Forelimb muscle (tissue), 1 donor: ENCODE results near the gene BNIP3. TPM values are rescaled to one million over a fixed set of nuclear protein-coding genes. Genes with fewer than 3 reads are reported as not detected.
"Not testable (repeated sequence)": the region's sequence is repeated elsewhere in the genome, so short reads cannot be mapped to it uniquely, and the experiment has no call there.

ENCODE experiments used
- DNase-seq: peaks from one replicate; pipeline ENCODE4 v3.0.0-alpha.2; 2013; ENCODE audit warnings: low read depth
- polyA plus RNA-seq: library from polyadenylated mRNA; unstranded; fragments of 120-200 nt; gene quantifications from one replicate; pipeline ENCODE4 v1.2.1, GENCODE V29; 2013; ENCODE audit not compliant: insufficient read length

Gene BNIP3
- polyA plus RNA-seq, 1 donor, result 39.7 TPM

DNA sequence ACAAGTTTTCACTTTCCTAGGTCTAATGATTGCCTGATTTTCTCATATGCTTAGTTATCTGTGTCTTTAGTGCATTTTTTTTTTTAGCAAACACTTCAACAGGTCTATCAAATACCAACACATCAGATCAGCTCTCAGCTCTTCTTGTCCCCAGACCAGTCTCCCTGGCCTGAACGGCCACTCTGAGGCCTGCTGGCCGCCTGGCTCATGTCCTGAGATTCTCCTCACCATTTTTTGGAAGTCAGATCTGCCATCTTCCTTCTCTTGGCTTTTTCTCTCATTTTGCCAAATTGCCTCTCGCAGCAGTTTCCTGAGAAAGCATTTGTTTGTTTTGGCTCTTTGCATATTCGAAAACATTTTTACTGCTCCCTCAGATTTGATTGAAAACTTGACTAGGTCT, 51.6 kb downstream of the BNIP3 start:
- no peak for DNase-seq

DNA sequence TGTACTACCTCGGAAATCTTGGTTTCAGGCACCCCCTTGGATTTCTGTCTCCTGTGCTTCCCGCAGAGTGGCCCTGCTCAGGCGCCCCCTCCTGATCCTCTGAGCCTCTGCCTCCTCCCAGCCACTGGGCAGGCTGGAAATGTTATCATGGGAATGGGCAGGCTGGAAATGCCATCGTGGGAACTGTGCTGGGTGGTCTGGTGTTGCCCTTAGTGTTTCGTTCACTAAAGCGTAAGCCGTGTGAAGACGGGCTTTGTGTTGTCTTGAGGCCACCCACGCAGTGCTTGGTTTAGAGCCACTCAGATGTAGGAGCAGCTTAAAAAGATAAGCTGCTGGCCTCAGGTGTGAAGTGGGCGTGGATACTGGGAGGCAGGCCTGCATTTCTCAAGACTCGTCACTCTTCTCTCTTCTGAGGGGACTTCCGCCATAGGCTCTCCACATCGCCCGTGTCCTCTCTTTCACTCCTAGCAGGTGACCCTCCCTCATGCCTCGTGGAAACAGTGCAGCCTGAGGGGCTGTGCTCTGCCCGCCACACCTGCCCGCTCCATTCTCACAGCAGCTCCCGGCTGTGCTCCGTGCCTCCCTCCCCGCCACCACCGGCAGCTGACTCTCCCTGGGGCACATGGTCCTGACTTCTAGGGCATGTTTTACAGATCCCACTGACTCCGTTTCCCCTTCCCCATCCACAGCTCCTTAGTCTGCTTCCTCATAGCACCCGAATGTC, 52.4 kb downstream of the BNIP3 start:
- DNase-seq, result no peak

DNA sequence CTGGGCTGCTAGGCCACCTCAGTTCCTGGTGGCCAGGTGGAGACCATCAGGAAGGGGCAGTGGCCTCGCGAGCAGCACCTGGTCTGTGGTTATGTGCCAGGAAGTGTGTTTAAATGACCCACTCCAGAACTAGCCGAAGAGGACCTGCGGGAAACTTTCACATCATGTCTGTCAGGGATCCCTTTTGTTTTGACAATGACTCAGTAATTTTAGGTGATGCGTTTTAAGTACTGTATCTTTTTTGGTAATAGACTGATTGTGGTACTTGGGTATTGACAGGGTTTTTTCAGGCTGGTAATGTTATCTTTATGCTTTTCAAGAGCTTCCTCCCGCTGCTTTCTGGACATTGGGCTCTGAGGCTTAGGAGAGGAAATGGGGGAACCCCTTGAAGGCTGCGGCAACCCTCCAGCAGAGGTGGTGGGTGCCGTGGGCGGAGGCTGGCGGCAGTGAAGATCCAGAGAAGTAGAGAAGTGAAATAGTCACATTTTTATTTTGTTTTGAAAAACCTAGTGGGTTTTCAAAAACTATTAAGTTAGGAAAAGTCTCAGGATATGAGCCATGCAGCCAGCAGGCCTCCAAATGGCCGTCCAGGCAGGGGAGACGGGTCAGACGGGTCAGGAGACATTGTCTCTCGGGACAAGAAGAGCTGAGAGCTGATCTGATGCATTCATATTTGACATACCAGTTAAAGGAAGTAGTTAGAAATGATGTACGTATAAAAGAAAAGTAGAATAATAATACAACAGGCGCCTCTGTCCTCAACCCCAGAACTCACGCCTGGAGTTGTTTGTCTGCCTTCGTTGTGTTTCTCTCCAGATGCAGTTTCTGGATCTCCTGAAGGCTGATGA, 53.3 kb downstream of the BNIP3 start:
- DNase-seq, result no peak

DNA sequence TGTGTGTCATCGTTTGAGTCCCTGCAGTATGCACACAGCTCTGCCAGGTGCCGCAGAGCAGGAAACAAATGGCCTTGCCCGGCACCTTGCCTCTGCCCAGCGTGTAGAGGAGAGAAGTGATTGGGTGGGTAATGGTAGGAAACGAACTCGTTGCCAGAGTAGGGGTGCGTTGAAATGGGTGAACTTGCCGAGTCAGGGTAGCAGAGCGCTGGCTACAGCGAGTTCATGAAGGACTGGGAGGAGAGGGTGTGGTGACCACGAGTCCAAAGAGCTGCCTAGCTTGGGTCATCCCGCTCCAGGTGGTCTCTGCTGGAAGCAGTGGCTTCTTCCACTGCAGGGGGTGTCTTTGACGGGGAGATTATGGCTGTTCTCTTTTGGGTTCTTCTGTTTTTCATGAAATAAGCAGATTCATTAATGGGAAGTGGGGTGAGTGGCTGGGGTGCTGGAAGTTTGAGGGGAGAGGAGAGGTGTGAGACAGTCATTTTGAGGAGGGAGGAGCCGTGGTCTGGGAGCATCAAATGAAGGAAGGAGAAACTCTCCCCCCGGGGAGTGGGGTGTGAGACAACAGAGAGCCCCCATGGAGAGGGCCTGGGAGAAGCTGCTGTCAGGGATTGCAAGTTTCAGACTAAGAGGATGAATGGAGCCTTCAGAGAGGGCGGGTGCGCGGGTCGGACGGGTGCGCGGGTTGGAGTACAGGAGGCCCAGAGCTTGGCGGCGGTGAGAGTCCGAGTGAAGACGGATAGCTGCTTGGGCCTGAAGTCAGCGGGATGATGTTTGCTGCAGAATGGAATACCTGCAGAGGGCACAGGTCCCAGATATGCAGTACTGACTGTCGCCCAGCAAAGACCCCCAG, 54.8 kb downstream of the BNIP3 start:
- DNase-seq, result no peak

DNA sequence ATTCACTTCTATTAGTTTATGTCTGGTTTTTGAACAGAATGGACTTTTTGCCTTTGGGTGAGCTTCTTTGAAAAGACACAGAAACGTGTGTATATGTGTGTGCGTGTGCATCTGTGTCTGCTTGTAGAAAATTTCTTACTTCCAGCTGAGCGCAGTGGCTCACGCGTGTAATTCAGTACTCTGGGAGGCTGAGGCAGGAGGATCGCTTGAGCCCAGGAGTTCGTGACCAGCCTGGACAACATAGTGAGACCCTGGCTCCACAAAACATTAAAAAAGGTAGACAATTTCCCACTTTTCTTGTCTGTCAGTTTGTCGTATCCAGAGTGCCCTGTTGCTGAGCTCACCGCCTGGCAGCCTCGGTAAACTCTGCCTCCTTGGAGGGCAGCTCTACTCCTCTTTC, 55.5 kb downstream of the BNIP3 start:
- DNase-seq, result no peak

DNA sequence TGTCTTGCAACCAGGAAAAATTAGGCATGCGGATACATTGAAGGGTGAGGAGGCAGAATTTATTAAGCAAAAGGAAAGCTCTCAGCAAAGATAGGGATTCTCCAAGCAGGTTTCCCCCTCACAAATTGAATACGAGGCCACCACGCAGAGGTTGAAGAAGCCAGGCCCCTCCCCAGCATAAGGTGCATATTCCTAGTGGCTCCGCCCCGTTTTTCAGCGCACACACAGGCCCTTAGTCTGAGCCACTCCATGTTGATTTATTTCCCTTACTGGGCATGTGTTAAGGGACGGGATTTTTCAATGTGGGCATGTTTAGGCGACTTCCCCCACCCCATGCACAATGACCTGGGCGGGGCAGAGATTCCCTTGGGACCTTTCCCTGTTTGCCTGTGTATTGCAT, 56.0 kb downstream of the BNIP3 start:
- no peak for DNase-seq

DNA sequence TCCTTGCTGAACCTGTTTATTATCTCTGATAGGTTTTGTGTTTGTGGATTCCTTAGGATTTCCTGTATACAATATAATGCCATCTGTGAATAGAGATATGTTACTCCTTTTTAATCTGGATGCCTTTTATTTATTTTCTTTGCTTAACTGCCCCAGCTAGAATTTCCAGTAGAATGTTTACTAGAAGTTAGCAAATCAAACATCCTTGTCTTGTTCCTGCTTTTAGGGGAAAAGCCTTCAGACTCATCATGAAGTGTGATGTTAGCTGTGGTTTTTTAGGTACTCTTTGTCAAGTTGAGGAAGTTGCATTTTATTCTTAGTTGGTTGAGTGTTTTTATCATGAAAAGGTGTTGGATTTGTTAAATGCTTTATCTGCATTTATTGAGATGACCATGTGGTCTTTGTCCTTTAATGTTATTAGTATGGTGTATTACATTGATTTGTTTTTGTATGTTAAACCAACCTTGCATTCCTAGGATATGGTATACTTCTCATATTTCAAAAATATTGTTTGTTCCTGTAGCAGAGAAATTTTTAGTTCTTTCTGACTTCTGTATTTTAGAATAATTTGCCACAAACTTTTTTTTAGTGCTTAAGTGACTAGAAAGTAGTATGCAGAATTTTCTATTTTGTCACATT, 56.6 kb downstream of the BNIP3 start:
- no peak for DNase-seq

DNA sequence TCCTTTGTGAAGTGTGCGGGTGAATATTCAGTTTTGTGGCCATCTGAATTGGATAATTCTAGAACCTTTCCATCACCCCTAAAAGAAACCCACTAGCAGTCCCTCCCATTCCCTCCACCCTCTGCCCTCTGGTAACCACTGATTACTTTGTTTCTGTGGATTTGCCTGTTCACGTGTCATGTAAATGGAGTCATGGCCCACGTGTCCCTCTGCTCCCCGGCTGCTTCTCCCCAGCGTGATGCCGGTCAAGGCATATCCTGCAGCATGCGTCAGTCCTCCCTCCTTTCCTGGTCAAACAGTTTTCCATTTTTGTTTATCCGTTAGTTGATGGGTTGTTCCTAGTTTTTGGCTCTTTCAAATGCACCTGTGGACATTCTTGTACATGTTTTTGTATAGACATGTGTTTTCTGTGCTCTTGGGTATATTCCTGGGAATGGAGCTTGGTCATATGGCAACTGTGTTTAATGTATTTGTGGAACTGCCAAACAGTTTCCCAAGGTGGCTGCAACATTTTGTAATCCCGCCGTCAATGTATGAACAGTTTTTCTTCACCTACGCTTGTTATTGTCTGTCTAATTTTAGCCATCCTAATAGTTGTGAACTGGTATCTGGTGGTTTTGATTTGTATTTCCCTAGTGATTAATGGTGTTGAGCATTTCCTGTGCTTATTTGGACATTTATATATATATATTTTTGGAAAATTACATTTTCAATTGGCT, 58.5 kb downstream of the BNIP3 start:
- DNase-seq, result no peak

DNA sequence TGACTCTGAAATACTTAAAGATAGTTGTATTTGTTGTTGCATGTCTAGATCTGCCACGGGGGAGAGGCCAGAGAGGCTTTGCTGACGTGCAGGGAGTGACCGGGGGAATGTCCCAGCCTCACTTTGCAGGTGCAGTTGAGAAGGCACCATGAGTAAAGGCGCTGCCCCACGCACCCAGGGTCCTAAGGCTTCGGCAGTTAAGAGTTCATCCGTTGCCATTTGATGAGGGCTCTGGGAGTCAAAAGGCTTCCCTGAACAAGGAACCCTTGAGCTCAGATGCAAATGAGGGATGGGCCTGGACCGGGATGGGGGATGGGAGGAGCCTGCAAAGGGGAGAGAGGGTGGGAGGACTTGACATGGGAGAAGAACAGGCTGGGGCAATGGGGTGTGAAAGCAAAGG, 60.5 kb downstream of the BNIP3 start:
- DNase-seq, result no peak

DNA sequence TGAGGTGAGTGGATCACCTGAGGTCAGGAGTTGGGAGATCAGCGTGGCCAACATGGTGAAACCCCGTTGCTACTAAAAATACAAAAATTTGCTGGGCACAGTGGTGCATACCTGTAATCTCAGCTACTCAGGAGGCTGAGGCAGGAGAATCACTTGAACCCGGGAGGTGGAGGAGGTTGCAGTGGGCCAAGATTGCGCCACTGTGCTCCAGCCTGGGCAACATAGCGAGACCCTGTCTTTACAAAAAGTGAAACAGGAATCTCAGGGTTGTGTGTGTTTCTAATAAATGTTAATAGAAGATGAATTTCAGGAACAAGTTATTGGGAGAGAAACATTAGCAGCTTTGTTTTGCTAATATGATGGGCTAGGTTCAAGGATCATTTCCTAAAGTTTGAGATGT, 61.0 kb downstream of the BNIP3 start:
- no peak for DNase-seq

DNA sequence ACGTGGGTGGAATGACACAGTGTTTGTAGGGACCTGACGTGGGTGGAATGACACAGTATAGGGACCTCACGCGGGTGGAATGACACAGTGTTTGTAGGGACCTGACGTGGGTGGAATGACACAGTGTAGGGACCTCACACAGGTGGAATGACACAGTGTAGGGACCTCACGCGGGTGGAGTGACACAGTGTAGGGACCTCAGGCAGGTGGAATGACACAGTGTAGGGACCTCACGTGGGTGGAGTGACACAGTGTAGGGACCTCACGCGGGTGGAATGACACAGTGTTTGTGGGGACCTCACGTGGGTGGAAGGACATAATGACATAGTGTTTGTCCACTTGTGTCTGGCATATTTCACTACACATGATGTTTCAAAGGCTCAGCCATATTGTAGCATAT, 61.6 kb downstream of the BNIP3 start:
- no peak for DNase-seq

DNA sequence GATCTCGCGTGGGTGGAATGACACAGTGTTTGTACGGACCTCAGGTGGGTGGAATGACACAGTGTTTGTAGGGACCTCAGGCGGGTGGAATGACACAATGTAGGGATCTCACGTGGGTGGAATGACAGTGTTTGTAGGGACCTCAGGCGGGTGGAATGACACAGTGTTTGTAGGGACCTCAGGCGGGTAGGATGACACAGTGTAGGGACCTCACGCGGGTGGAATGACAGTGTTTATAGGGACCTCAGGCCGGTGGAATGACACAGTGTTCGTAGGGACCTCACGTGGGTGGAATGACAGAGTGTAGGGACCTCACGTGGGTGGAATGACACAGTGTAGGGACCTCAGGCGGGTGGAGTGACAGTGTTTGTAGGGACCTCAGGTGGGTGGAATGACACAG, 62.3 kb downstream of the BNIP3 start:
- DNase-seq, result not testable (repeated sequence)

Other genes starting within 250 kb of the BNIP3 start
- gene PPP2R2D, start 80.9 kb downstream of the BNIP3 start, polyA plus RNA-seq, result 29.8 TPM
- 0.57 TPM for gene JAKMIP3, start 84.0 kb upstream of the BNIP3 start, polyA plus RNA-seq
- gene DPYSL4, start 205.0 kb upstream of the BNIP3 start, polyA plus RNA-seq, result 1.3 TPM